Raji (cell line): ENCODE results near the gene PCDHA10.
"Not testable (repeated sequence)": the region's sequence is repeated elsewhere in the genome, so short reads cannot be mapped to it uniquely, and the experiment has no call there.

Experiments
- POLR2A ChIP-seq: IDR thresholded peaks from 2 replicates; pipeline ENCODE4 v1.6.1; 2011; ENCODE audit warnings: low read depth, low read length, control low read depth; ENCODE audit not compliant: insufficient read depth

PCDHA10 gene

DNA sequence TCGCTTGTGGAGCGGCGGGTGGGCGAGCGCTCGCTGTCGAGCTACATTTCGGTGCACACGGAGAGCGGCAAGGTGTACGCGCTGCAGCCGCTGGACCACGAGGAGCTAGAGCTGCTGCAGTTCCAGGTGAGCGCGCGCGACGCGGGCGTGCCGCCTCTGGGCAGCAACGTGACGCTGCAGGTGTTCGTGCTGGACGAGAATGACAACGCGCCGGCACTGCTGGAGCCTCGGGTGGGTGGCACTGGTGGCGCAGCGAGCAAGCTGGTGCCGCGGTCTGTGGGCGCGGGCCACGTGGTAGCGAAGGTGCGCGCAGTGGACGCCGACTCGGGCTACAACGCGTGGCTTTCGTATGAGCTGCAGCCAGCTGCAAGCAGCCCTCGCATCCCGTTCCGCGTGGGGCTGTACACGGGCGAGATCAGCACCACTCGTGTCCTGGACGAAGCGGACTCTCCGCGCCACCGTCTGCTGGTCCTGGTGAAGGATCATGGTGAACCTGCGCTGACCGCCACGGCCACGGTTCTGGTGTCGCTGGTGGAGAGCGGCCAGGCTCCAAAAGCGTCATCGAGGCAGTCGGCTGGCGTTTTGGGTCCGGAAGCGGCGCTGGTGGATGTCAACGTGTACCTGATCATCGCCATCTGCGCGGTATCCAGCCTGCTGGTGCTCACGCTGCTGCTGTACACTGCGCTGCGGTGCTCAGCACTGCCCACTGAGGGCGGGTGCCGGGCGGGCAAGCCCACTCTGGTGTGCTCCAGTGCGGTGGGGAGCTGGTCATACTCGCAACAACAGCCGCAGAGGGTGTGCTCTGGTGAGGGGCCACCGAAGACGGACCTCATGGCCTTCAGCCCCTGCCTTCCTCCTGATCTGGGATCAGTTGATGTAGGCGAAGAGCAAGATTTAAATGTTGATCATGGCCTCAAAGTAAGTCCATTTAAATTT is 12.6 kb upstream of the PCDHA10 start:
- TF ChIP-seq POLR2A: no peak

DNA sequence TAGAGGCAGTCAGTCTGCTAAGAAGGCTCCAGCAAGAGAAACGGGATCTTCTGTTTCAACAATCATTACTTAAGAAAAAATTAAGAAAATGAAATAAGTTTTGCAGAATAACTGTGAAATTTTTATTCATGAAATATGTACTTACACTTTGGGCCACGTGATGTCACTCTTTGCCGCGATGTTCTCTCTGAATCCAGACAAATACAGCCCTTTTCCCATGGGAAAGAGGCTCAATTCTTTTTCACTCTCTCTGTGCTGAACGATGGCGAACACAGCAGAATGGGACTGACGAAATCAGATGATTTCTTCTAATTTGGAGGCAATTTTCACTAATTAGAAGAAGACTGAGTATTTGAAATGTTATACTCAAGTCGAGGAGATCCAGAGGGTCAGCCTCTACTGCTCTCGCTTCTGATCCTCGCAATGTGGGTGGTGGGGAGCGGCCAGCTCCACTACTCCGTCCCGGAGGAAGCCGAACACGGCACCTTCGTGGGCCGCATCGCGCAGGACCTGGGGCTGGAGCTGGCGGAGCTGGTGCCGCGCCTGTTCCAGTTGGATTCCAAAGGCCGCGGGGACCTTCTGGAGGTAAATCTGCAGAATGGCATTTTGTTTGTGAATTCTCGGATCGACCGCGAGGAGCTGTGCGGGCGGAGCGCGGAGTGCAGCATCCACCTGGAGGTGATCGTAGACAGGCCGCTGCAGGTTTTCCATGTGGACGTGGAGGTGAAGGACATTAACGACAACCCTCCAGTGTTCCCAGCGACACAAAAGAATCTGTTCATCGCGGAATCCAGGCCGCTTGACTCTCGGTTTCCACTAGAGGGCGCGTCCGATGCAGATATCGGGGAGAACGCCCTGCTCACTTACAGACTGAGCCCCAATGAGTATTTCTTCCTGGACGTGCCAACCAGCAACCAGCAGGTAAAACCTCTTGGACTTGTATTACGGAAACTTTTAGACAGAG is 7.3 kb upstream of the PCDHA10 start, which contains the start of gene PCDHA9:
Gene PCDHA9, plus strand, starts transcription at position 244 of the 964 bp plus-strand sequence. Its CDS starts 114 bp downstream, at position 358.
- not testable (repeated sequence) for TF ChIP-seq POLR2A

DNA sequence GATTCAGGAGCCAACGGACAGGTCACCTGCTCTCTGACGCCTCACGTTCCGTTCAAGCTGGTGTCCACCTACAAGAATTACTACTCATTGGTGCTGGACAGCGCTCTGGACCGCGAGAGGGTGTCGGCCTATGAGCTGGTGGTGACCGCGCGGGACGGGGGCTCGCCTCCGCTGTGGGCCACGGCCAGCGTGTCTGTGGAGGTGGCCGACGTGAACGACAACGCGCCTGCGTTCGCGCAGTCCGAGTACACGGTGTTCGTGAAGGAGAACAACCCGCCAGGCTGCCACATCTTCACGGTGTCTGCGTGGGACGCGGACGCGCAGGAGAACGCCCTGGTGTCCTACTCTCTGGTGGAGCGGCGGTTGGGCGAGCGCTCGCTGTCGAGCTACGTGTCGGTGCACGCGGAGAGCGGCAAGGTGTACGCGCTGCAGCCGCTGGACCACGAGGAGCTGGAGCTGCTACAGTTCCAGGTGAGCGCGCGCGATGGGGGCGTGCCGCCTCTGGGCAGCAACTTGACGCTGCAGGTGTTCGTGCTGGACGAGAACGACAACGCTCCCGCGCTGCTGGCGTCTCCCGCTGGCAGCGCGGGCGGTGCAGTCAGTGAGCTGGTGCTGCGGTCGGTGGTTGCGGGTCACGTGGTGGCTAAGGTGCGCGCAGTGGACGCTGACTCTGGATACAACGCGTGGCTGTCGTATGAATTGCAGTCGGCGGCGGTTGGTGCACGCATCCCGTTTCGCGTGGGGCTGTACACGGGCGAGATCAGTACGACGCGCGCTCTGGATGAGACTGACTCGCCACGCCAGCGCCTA is 1.7 kb downstream of the PCDHA10 start:
- TF ChIP-seq POLR2A: no peak

DNA sequence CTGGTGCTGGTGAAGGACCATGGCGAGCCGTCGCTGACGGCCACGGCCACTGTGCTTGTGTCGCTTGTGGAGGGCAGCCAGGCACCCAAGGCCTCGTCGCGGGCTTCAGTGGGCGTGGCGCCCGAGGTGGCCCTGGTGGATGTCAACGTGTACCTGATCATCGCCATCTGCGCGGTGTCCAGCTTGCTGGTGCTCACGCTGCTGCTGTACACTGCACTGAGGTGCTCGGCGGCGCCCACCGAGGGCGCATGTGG is 2.2 kb downstream of the PCDHA10 start:
- TF ChIP-seq POLR2A: no peak

DNA sequence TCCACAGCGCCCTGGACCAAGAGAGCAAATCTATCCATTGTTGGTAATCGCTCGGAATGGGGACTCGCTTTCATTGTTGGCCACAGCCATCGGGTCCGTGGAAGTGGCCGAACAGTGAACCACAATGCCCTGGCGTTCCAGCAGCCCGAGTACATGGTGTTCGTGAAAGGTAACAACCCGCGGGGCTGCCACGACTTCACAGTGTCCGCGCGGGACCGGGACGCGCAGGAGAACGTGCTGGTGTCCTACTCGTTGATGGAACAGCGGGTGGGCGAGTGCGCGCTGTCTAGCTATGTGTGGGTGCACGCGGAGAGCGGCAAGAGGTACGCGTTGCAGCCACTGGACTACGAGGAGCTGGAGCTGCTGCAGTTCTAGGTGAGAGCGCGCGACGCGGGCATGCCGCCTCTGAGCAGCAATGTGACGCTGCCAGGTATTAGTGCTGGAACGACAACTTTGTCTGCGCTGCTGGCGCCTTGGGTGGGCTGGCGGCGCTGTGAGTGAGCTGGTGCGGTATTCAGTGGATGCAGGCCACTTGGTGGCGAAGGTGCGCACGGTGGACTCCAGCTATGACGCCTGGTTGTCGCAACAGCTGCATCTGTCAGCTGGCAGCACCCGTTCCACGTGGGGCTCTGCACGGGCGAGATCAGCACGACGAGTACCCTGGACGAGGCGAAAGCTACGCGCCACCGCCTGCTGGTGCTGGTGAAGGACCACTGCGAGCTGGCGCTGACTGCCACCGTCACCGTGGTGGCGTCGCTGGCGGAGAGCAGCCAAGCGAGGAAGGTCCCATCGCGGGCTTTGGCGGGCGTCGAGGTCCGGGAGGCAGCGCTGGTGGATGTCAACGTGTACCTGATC is 7.0 kb downstream of the PCDHA10 start:
- no peak for TF ChIP-seq POLR2A

DNA sequence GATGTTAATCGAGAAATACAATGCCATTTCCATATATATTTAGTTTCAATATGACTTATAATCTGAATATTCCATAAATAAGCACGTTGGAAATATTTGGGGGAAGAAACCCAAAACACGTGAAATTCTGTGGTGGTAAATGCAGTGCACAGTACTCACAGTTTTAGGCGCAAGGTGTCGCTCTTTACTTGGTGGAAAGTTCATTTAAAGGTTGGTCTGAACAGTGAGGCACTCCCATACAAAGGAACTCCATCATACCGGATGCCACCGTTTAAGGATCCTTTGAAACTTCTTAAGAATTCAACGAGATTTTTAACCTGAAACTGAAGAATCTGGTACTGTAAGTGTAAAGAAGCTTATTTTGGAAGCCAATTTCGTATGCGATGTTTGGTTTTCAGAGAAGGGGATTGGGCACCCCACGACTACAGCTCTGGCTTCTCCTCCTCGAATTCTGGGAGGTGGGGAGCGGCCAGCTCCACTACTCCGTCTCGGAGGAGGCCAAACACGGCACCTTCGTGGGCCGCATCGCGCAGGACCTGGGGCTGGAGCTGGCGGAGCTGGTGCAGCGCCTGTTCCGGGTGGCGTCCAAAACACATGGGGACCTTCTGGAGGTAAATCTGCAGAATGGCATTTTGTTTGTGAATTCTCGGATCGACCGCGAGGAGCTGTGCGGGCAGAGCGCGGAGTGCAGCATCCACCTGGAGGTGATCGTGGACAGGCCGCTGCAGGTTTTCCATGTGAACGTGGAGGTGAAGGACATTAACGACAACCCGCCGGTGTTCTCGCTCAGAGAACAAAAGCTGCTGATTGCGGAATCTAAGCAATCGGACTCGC is 13.2 kb downstream of the PCDHA10 start, which contains the start of gene PCDHA11:
Gene PCDHA11, plus strand, starts transcription at position 237 of the 834 bp plus-strand sequence. Its CDS starts 147 bp downstream, at position 384.
- no peak for TF ChIP-seq POLR2A

DNA sequence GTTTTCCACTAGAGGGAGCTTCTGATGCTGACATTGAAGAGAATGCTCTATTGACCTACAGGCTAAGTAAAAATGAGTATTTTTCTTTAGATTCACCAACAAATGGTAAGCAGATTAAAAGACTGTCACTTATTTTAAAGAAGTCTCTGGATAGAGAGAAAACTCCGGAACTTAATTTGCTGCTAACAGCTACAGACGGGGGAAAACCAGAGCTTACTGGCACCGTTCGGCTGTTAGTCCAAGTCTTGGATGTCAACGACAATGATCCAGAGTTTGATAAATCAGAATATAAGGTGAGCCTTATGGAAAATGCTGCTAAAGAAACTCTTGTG is 13.8 kb downstream of the PCDHA10 start:
- no peak for TF ChIP-seq POLR2A

DNA sequence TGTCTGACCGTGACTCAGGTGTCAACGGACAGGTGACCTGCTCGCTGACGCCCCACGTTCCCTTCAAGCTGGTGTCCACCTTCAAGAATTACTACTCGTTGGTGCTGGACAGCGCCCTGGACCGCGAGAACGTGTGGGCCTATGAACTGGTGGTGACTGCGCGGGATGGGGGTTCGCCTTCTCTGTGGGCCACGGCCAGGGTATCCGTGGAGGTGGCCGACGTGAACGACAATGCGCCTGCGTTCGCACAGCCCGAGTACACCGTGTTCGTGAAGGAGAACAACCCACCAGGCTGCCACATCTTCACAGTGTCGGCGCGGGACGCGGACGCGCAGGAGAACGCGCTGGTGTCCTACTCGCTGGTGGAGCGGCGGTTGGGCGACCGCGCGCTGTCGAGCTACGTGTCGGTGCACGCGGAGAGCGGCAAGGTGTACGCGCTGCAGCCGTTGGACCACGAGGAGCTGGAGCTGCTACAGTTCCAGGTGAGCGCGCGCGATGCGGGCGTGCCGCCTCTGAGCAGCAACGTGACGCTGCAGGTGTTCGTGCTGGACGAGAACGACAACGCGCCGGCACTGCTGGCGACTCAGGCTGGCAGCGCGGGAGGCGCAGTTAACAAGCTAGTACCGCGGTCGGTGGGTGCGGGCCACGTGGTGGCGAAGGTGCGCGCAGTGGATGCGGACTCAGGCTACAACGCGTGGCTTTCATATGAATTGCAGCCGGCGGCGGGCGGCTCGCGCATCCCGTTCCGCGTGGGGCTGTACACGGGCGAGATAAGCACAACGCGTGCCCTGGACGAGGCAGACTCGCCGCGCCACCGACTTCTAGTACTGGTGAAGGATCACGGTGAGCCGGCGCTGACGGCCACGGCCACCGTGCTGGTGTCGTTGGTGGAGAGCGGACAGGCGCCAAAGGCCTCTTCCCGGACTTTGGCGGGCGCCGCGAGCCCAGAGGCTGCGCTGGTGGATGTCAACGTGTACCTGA is 14.8 kb downstream of the PCDHA10 start:
- no peak for TF ChIP-seq POLR2A

DNA sequence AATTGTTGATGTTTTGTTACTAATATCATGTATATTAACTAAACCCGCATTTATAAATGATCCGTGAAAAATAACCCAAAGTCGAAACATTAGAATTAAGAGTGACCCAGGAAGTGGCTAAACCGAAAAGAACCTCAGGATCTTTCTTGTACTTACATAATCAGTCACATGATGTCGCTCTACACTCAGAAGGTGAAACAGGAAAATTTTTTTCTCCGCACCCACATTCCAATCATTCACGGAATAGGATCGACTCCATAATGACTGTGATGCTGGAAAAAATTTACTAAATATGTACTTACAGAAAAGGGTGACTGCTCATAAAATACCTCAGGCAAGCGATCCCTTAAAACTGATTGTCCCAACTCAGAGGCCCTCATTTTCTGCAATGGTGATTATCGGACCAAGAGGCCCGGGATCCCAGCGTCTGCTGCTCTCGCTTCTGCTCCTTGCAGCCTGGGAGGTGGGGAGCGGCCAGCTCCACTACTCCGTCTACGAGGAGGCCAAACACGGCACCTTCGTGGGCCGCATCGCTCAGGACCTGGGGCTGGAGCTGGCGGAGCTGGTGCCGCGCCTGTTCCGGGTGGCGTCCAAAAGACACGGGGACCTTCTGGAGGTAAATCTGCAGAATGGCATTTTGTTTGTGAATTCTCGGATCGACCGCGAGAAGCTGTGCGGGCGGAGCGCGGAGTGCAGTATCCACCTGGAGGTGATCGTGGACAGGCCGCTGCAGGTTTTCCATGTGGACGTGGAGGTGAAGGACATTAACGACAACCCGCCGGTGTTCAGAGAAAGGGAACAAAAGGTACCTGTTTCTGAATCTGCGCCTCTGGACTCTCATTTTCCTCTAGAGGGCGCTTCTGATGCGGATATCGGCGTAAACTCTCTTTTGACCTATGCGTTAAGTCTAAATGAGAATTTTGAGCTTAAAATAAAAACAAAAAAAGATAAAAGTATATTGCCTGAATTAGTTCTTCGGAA is 19.7 kb downstream of the PCDHA10 start, which contains the start of gene PCDHA12:
Gene PCDHA12, plus strand, starts transcription at position 224 of the 981 bp plus-strand sequence. Its CDS starts 165 bp downstream, at position 389.
- no peak for TF ChIP-seq POLR2A

DNA sequence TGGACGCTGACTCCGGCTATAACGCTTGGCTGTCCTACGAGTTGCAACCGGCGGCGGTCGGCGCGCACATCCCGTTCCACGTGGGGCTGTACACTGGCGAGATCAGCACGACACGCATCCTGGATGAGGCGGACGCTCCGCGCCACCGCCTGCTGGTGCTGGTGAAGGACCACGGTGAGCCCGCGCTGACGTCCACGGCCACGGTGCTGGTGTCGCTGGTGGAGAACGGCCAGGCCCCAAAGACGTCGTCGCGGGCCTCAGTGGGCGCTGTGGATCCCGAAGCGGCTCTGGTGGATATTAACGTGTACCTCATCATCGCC is 21.5 kb downstream of the PCDHA10 start:
- no peak for TF ChIP-seq POLR2A
